ENCODE results near the gene FAM47C. TPM values are rescaled to one million over a fixed set of nuclear protein-coding genes. Genes with fewer than 3 reads are reported as not detected.
"Not testable (repeated sequence)": the region's sequence is repeated elsewhere in the genome, so short reads cannot be mapped to it uniquely, and the experiment has no call there.

The FAM47C gene
- not detected for total RNA-seq

- H3K27ac ChIP-seq, H3K9me3 ChIP-seq, H3K4me1 ChIP-seq, DNase-seq, H3K4me3 ChIP-seq, H3K27me3 ChIP-seq, H3K36me3 ChIP-seq: not testable (repeated sequence)
Measured at GRCh38 chrX:37008182-37008581, at the start of gene FAM47C. Gene FAM47C (plus strand): TSS chrX:37008366. CDS start chrX:37008411, 45 bp downstream.

DNA sequence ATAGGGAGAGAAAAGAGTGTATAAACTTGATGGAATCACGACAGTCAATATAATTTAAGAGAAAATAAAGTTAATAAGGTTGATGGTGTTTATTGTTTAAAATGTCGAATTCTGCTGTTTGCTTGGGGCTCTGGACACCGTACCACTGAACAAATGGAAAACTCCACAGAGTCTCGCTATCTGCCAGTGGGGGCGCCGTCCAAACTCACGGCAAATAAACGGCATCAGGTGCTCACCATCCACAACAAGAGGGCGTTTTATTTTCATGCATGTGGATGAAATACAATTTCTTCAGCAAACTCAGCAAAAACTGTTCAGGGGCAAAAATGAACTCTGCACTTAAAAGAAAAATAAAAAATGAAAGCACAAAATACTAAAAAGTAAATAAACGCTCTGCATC, 46.6 kb upstream of the FAM47C start:
- no peak for DNase-seq
- H3K9me3 ChIP-seq = no peaks in the 10 kb centered on the region
- H3K36me3 ChIP-seq = no peaks in the 10 kb centered on the region
- H3K4me3 ChIP-seq = no peak overlapping the region
- H3K4me1 ChIP-seq = peaks cover 0 to 4% (median 0%) of the 10 kb centered on the region in 4 donors
- no peak overlapping the region for H3K27ac ChIP-seq
- TF ChIP-seq, protein P1, sequence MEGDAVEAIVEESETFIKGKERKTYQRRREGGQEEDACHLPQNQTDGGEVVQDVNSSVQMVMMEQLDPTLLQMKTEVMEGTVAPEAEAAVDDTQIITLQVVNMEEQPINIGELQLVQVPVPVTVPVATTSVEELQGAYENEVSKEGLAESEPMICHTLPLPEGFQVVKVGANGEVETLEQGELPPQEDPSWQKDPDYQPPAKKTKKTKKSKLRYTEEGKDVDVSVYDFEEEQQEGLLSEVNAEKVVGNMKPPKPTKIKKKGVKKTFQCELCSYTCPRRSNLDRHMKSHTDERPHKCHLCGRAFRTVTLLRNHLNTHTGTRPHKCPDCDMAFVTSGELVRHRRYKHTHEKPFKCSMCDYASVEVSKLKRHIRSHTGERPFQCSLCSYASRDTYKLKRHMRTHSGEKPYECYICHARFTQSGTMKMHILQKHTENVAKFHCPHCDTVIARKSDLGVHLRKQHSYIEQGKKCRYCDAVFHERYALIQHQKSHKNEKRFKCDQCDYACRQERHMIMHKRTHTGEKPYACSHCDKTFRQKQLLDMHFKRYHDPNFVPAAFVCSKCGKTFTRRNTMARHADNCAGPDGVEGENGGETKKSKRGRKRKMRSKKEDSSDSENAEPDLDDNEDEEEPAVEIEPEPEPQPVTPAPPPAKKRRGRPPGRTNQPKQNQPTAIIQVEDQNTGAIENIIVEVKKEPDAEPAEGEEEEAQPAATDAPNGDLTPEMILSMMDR (IDR thresholded peaks at IDR 0.05) = no peak
- TF ChIP-seq POLR2A (IDR thresholded peaks at IDR 0.05) = no peak
- H3K27me3 ChIP-seq = no peaks in the 10 kb centered on the region

DNA sequence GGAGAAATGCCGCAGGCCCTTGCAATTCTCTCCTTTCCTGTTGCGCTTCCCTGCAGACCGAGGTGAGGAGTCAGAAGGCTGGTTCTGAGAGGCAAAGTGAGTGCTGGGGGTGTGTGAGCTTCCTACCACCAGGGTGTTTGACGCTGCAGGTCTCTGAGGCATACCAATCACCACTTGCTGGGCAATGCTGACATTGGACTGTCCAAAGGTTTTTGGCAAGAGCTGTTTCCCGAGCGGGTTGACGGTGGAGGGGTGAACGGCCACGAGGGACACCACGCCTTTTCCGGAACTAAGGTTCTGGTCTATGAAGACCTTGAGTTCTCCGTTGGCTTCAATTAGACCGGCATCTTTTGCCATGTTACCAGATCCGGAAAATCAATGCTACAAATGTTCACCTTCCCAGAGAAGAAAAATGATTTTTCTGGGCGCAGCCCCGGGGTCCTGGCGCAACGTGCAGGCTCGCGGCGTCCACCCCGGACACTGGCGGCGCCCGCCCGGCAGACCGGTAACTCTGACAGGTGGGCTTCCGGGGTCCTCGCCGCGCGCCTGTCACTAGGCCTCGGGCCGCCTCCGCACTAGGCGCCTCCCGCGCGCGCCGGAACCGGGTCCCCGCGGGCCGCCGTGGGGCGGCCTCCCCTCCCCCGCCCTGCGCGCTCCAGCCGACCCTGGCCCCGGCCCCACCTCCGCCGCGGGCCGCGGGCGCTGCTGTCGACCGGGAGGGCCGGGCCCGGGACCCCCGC, 44.9 kb upstream of the FAM47C start:
- H3K27ac ChIP-seq = no peak overlapping the region
- no peak overlapping the region for H3K4me3 ChIP-seq
- TF ChIP-seq, protein P1 (IDR thresholded peaks at IDR 0.05) = no peak
- no peak for TF ChIP-seq POLR2A (IDR thresholded peaks at IDR 0.05)
- H3K4me1 ChIP-seq = no peaks in the 10 kb centered on the region
- H3K36me3 ChIP-seq = no peaks in the 10 kb centered on the region
- DNase-seq = no peak
- H3K27me3 ChIP-seq = no peaks in the 10 kb centered on the region
- no peaks in the 10 kb centered on the region for H3K9me3 ChIP-seq

DNA sequence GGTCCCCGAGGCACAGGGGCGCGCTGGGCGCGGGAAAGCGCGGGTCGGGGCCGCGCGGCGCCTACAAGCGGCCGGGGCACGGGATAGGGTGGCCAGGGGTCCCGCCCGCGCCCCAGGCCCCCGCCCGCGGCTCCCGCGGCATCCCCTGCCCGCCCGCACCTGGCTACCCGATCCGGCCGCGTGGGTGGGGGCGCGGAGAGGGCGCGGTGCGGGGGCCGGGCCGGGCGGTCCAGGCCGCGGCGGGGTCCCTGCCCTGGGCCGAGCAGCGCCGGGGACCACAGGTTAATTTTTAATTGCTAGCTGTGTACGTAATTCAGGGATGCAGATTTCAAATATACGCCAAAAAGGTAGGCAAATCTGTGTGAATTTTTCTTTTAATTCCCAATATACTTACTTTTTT, 44.3 kb upstream of the FAM47C start:
- Histone ChIP-seq H3K4me3 (no peak overlapping the region), H3K4me1 (no peaks in the 10 kb centered on the region), H3K27ac (no peak overlapping the region), H3K9me3 (no peaks in the 10 kb centered on the region), H3K27me3 (no peaks in the 10 kb centered on the region), H3K36me3 (no peaks in the 10 kb centered on the region)
- TF ChIP-seq POLR2A (IDR thresholded peaks at IDR 0.05) = no peak
- TF ChIP-seq, protein P1 (IDR thresholded peaks at IDR 0.05) = no peak
- no peak for DNase-seq

- TF ChIP-seq POLR2A (IDR thresholded peaks at IDR 0.05) = no peak
- TF ChIP-seq, protein P1 (IDR thresholded peaks at IDR 0.05) = no peak
- no peaks in the 10 kb centered on the region for H3K4me1 ChIP-seq
Measured at GRCh38 chrX:36973575-36973974, 34.6 kb upstream of the FAM47C start.

DNA sequence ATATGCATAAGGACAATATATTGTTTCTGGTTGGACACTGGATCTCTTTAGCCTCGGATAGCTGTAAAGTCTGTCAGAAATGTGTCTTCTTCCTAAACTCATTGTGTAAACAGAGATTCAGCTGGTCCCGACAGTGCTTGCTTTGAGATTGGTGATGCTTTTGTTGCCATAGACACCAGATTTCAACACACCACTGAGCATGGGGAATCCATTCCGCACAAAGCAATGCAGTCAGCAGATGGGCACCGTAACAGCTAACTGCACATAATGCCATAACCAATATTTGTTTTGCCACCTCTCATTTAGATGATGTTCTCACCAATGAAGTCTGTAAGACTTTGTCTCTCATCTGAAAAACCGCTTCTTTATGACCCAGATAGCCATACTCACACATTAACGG, 33.3 kb upstream of the FAM47C start:
- Histone ChIP-seq H3K4me1 (no peaks in the 10 kb centered on the region), H3K27ac (no peak overlapping the region), H3K9me3 (no peaks in the 10 kb centered on the region), H3K4me3 (no peak overlapping the region), H3K27me3 (no peaks in the 10 kb centered on the region), H3K36me3 (no peaks in the 10 kb centered on the region)
- DNase-seq = no peak
- TF ChIP-seq, protein P1 (IDR thresholded peaks at IDR 0.05) = no peak
- TF ChIP-seq POLR2A (IDR thresholded peaks at IDR 0.05) = no peak

More at GRCh38 chrX:36973575-36973974, 34.6 kb upstream of the FAM47C start:
- DNase-seq = no peak
- H3K4me3 ChIP-seq = no peak overlapping the region
- no peaks in the 10 kb centered on the region for H3K27me3 ChIP-seq
- no peak overlapping the region for H3K27ac ChIP-seq
- H3K9me3 ChIP-seq = no peaks in the 10 kb centered on the region
- H3K36me3 ChIP-seq = no peaks in the 10 kb centered on the region
